HTERT RPE-1 (cell line): ENCODE data around the gene MAPRE3.

Source experiments
- in situ Hi-C: fragments of 300-500 bp; cut with MboI; formaldehyde crosslinking; loops from 4 replicates; pipeline ENCODE4 v1.14.3; 2020; ENCODE audit warnings: low sequenced_read_pairs

MAPRE3 gene

GRCh38 chr2:26982102-26982742 is 11.8 kb downstream of the MAPRE3 start:
- in situ Hi-C loops, result no loop called here

DNA sequence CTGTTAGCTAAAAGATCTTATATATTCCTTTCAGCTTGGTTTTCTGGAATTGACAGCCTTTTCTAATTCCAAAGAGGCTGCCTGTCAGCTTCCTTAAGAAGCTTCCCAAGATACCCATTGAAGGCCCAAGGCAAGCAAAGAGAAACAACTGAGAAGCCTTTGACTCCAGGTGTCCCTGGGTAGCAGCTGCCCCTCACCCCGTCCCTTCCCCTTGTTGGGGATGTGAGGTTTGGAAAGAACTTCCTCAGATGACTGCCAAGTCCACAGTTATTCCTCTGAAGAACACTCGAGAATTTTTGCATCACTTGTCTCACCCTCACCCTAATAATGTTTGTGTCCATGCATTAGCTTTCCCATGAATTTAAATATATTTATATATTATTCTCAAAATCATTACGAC is 13.3 kb downstream of the MAPRE3 start:
- in situ Hi-C loops, result no loop called here

GRCh38 chr2:26985807-26986206 is 15.4 kb downstream of the MAPRE3 start:
- in situ Hi-C loops, result no loop called here

DNA sequence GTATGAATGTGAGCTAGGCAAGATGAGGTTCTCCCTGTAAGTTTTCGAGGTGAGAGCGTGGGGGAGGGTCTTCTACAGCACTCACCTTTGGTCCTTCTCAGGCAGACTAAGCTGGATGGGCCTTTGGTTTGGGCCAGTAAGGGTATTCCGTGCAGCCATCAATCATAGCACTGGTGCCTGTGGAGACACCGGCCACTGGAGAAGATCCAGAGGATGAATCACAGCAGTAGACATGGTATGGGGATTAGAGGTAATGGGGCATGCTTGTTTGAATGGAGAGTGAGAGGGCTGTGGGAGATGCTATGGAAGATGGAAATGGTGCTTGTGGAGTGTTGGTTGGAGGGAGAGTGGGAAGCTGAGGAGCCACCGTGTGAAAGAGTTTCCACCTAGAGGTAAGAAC is 16.1 kb downstream of the MAPRE3 start:
- in situ Hi-C loops, result no loop called here

DNA sequence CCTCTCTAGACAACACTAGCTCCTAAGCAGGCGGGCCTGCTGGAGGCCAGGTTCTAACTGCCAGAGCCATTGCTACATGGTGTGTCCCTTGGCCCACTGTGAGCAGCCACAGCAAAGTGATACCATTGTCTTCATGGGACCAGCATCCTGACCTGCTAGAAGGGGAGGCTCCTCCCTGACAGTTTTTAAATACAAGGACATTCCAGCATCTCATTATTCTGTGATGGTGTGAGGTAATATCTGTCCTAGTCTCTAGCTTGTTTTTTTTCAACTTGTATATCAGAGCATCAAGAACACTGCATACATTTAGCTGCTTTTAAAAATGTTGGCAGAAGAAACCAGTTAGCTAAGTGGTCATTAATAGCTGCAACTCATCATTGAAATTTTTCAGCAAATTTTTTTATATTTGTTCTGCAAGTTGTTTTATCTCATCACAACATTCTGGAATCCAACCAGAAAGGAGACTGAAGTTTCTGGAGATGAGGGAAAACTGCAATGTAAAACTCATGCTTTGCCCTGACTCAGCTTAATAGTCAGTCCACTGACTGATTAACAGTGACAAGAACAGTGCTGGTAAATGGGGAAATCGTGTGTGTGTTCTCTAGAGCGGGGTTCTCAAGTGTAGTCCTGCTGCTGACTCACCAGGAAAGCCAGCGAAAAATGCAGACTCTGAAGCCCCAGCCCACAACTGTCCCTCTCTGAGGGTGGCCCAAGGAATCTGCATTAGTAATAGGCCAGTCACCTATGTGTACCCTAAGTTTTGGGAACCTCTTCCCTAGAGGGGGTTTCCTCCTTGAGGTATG is 17.8 kb downstream of the MAPRE3 start:
- in situ Hi-C loops, result no loop called here

GRCh38 chr2:26989156-26989555 is 18.7 kb downstream of the MAPRE3 start:
- in situ Hi-C loops, result no loop called here

DNA sequence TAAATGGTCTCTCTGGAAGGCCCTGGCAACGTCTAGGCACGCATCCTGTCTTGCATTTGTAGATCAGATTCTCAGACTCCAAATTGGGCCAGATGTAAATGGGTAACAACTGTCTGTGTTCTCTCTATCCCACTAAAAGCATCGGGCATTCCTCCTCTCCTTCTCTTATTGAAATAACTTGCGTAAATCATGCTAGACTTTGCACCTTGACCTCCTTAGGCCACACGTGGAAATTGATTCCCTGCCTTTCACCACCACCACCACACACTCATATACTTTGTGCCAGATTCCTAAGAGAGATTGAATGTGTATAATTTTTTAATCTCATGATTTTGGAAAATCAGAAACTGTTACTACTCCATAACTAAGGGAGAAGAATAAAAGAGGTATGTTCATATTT is 21.3 kb downstream of the MAPRE3 start:
- in situ Hi-C loops, result no loop called here

DNA sequence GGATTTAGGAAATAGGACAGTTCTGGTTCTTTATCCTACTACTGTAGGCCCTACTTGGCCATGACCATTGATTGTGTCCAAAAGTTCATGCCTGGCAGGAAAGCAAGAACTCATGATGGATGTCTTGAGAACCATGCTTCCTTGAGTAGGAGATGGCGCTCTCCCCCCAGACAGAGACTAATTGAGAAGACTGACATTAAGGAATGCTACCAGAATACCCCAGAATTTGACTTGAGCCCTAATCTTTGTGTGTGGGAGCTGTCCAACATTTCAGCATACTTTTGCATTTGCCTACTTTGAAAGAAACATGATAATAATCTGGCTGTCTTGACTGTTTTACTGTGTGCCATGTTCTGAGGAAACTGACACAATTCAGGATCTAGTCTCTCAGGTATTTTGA is 23.3 kb downstream of the MAPRE3 start:
- in situ Hi-C loops, result no loop called here

DNA sequence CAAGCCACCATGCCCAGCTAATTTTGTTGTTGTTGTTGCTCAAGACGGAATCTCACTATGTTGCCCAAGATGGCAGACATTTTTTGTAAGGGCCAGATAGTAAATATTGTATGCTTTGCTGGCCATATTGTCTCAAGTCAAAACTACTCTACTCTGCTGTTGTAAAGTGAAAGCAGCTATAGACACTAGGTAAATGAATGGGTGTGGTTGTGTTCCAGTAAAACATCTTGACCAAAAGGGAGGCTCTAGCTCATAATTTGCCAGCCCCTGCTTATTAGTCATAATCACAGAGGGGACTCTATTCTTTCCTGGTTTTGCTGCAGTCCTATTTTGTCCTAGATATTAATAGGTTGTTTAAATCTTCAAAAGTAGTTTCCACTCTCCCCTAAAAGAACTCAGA is 24.5 kb downstream of the MAPRE3 start:
- in situ Hi-C loops, result no loop called here

DNA sequence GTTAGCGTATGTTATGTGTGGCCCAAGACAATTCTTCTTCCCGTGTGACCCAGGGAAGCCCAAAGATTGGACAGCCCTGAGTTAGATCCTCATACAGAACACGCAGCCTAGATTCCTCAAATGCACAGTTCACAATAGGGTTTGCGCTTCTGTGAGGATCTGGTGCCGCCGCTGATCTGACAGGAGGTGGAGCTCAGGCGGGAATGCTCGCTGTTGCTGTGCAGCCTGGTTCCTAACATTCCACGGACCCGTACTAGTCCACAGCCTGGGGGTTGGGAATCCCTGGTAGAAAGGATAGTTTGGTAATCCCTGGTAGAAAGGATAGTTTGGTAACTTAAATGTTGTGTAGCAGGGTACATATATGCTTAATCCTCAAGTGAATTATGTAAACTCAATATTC is 27.0 kb downstream of the MAPRE3 start:
- in situ Hi-C loops, result no loop called here

- in situ Hi-C loops, result no loop called here
Measured at GRCh38 chr2:26998323-26998722, 27.9 kb downstream of the MAPRE3 start.

DNA sequence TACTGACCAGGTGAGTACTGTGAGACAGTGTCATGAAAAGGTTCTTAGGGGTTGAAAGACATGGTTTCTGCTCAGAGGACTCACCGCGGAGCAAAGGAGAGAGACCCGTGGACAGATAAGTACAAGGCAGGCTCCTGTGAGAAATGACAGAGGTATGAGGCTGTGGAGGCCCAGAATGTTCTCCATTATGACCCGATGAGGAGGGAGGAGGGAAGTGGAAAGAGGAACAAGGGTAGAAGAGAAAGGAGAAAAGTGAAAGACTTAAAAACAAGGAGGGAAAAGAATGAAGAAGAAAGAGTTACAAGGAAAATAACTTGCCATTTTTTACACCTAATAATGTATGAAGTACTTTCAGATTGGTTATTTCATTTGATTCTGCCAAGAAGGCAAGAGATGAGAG is 29.8 kb downstream of the MAPRE3 start:
- in situ Hi-C loops, result no loop called here

DNA sequence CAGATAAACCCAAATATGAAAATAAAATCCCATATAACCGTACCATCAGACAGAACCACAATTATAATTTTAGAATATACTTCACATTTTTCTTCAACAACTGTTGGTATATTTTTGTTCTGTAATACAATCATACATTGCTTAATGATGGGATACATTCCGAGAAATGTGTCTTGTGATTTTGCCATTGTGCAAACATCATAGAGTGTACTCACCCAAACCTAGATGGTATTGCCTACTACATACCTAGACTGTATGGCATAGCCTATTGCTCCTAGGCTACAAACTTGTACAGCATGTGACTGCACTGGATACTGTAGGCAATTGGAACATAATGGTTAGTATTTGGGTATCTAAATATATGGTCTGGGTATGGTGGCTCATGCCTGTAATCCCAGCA is 30.6 kb downstream of the MAPRE3 start:
- in situ Hi-C loops, result no loop called here

GRCh38 chr2:27001950-27002349 is 31.5 kb downstream of the MAPRE3 start:
- in situ Hi-C loops, result no loop called here

DNA sequence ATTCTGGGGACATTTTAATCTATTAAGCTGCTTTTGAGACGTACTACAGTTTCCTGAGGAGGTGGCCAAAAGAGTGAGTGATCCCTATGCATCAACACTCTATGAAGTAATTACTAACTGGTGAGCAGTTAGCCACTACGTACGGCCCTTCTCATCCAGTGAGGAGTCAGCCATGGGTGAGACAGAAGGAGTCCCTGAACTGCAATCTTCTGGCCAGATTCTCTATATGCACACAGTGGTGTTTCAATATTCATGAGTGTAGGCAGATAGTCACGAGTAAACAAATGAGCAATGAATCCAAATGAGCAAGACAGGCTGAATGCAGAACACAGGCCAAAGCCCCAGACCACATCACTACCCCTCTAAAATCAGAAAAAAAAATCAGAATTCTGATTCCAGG is 32.6 kb downstream of the MAPRE3 start:
- in situ Hi-C loops, result no loop called here

- in situ Hi-C loops, result no loop called here
Measured at GRCh38 chr2:27003857-27004256, 33.4 kb downstream of the MAPRE3 start.

GRCh38 chr2:27006602-27007415 is 36.4 kb downstream of the MAPRE3 start:
- in situ Hi-C loops, result no loop called here

GRCh38 chr2:27007416-27008374 is 37.3 kb downstream of the MAPRE3 start:
- in situ Hi-C loops, result no loop called here

DNA sequence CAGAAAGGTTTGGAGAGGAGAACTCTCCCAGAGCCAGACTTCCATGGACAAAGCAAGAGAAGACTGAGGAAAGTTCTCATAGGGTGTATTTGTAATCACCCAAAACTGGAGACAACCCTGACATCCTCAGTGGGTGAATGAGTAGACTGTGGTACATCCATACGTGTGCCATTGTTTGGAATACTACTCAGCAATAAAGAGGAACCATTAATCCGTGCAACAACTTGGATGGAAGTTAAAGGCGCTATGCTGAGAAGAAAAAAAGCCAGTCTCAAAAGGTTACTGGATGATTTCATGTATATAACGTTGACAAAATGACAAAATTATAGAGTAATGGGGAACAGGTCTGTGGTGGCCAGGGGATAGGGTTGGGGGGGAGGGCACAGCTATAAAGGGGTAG is 38.2 kb downstream of the MAPRE3 start:
- in situ Hi-C loops, result no loop called here

DNA sequence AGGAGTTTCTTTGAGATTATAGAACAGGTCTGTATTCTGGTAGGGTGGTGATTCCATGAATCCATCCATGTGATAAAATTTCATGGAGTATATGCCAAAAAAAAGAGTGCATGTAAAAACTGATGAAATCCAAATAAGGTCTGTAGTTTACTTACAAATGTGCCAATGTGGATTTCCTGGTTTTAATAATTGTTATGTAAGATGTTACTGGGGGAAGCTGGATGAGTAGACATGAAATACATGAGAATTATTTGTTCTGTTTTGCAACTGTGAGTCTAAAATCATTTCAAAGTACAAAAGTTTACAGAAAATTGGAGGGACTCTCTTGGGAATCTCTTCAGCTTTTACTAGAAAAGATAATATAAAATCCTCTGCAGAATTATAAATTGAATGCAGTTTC is 38.6 kb downstream of the MAPRE3 start:
- in situ Hi-C loops, result no loop called here

GRCh38 chr2:27009716-27010115 is 39.3 kb downstream of the MAPRE3 start:
- in situ Hi-C loops, result no loop called here
